ENCODE results near the gene TMEM95. TPM values are rescaled to one million over a fixed set of nuclear protein-coding genes. Genes with fewer than 3 reads are reported as not detected.

TMEM95 gene
- total RNA-seq, 2 donors from 2014 or later: not detected

DNA sequence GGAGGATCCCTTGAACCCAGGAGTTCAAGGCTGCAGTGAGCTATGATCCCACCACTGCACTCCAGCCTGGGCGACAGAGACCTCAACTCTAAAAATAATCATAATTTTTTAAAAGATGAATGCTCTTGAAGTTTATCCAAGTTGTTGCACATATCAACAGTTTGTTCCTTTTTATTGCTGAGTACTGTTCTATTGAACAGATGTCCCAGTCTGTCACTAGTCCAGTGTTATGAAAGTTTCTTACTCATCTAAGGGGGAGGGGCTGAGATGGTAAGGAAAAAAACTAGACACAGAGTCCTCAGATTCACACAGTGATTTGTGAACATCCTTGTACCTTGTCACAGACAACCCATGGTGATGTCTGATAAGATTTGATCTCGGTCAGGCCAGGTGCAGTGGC is 14.8 kb upstream of the TMEM95 start:
- Mint-ChIP-seq H3K36me3 (ENCODE audit: low read depth) (no peaks in the 10 kb centered on the region), H3K4me3 (no peak overlapping the region), H3K9me3 (no peaks in the 10 kb centered on the region), H3K27me3 (ENCODE audit: insufficient read depth) (no peaks in the 10 kb centered on the region), H3K27ac (no peak overlapping the region), H3K4me1 (peaks cover 10% of the 10 kb centered on the region)
- no peak for DNase-seq
- H3K9ac ChIP-seq (ENCODE audit: extremely low read depth, low read length, poor library complexity, severe bottlenecking): no peak overlapping the region
- H3K4me3 ChIP-seq (ENCODE audit: low read length): no peak overlapping the region
- TF ChIP-seq, protein P1, sequence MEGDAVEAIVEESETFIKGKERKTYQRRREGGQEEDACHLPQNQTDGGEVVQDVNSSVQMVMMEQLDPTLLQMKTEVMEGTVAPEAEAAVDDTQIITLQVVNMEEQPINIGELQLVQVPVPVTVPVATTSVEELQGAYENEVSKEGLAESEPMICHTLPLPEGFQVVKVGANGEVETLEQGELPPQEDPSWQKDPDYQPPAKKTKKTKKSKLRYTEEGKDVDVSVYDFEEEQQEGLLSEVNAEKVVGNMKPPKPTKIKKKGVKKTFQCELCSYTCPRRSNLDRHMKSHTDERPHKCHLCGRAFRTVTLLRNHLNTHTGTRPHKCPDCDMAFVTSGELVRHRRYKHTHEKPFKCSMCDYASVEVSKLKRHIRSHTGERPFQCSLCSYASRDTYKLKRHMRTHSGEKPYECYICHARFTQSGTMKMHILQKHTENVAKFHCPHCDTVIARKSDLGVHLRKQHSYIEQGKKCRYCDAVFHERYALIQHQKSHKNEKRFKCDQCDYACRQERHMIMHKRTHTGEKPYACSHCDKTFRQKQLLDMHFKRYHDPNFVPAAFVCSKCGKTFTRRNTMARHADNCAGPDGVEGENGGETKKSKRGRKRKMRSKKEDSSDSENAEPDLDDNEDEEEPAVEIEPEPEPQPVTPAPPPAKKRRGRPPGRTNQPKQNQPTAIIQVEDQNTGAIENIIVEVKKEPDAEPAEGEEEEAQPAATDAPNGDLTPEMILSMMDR (conservative IDR thresholded peaks at IDR 0.05): no peak
- H3K36me3 ChIP-seq (ENCODE audit: control insufficient read depth, insufficient read depth, low read length): no peaks in the 10 kb centered on the region
- no peaks in the 10 kb centered on the region for H3K9me3 ChIP-seq (ENCODE audit: control insufficient read depth, low read length)
- H3K4me1 ChIP-seq (ENCODE audit: control insufficient read depth, insufficient read depth, low read length): no peaks in the 10 kb centered on the region
- H3K27me3 ChIP-seq (ENCODE audit: control insufficient read depth, insufficient read depth, low read length, poor library complexity, severe bottlenecking): no peaks in the 10 kb centered on the region
- no peak overlapping the region for H3K27ac ChIP-seq (ENCODE audit: low read depth, low read length)
- 60 to 88% methylated on average over 1 of the region's 2 CpGs for WGBS, 2 experiments (ENCODE audit: insufficient coverage in 1 of 2, insufficient read length in 1 of 2)

DNA sequence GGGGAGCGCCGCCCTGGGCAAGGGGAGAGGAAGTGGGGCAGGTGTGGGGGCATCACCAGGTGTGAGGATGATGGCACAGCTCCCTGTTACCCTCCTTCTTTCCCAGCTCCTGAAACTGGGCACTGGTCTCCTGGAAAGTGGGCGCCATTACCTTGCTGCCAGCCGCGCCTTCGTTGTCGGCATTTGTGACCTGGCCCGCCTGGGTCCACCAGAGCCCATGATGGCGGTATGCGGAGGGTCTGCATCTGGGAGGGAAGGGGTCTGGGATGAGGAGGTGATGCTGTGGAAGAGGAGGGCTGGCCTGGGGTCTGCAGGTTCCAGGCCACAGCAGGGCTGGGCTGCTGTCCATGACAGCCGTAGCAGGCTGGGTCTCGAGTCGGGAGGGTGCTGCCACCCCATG is 13.1 kb upstream of the TMEM95 start:
- Mint-ChIP-seq H3K9me3 (no peaks in the 10 kb centered on the region), H3K27me3 (ENCODE audit: insufficient read depth) (no peaks in the 10 kb centered on the region), H3K4me3 (no peak overlapping the region), H3K27ac (no peak overlapping the region), H3K36me3 (ENCODE audit: low read depth) (no peaks in the 10 kb centered on the region), H3K4me1 (peaks cover 5% of the 10 kb centered on the region)
- TF ChIP-seq, protein P1 (conservative IDR thresholded peaks at IDR 0.05): no peak
- Histone ChIP-seq H3K4me1 (ENCODE audit: control insufficient read depth, insufficient read depth, low read length) (no peaks in the 10 kb centered on the region), H3K9ac (ENCODE audit: extremely low read depth, low read length, poor library complexity, severe bottlenecking) (no peak overlapping the region), H3K27ac (ENCODE audit: low read depth, low read length) (no peak overlapping the region), H3K9me3 (ENCODE audit: control insufficient read depth, low read length) (no peaks in the 10 kb centered on the region), H3K36me3 (ENCODE audit: control insufficient read depth, insufficient read depth, low read length) (no peaks in the 10 kb centered on the region), H3K27me3 (ENCODE audit: control insufficient read depth, insufficient read depth, low read length, poor library complexity, severe bottlenecking) (no peaks in the 10 kb centered on the region), H3K4me3 (ENCODE audit: low read length) (no peak overlapping the region)
- DNase-seq: no peak
- 94 to 96% methylated on average over 5 to 13 of the region's 13 CpGs for WGBS, 2 experiments (ENCODE audit: insufficient coverage in 1 of 2, insufficient read length in 1 of 2)

DNA sequence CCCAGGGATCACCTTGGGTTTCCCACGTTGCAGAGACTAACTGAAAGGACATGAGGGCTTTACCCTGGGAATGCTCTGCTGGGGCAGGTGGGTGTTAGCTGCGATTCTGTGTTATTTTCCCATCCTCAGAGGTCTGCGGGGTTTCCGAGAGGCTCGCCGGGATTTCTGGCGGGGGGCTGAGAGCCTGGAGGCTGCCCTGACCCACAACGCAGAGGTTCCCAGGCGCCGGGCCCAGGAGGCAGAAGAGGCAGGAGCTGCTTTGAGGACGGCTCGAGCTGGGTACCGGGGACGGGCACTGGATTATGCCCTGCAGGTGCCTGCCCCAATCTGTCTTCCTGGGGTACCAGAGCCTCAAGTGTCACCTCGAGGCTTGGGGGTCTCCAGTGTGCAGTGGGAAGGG is 11.7 kb upstream of the TMEM95 start:
- Histone ChIP-seq H3K9me3 (ENCODE audit: control insufficient read depth, low read length) (no peaks in the 10 kb centered on the region), H3K4me1 (ENCODE audit: control insufficient read depth, insufficient read depth, low read length) (no peaks in the 10 kb centered on the region), H3K9ac (ENCODE audit: extremely low read depth, low read length, poor library complexity, severe bottlenecking) (no peak overlapping the region), H3K36me3 (ENCODE audit: control insufficient read depth, insufficient read depth, low read length) (no peaks in the 10 kb centered on the region), H3K27me3 (ENCODE audit: control insufficient read depth, insufficient read depth, low read length, poor library complexity, severe bottlenecking) (no peaks in the 10 kb centered on the region), H3K27ac (ENCODE audit: low read depth, low read length) (no peak overlapping the region), H3K4me3 (ENCODE audit: low read length) (no peak overlapping the region)
- Mint-ChIP-seq H3K9me3 (no peaks in the 10 kb centered on the region), H3K4me3 (no peak overlapping the region), H3K4me1 (no peaks in the 10 kb centered on the region), H3K27me3 (ENCODE audit: insufficient read depth) (no peaks in the 10 kb centered on the region), H3K36me3 (ENCODE audit: low read depth) (no peaks in the 10 kb centered on the region), H3K27ac (no peak overlapping the region)
- no peak for DNase-seq
- TF ChIP-seq, protein P1 (conservative IDR thresholded peaks at IDR 0.05): no peak
- WGBS, 2 experiments (ENCODE audit: insufficient coverage in 1 of 2, insufficient read length in 1 of 2): 90 to 95% methylated on average over 9 to 15 of the region's 15 CpGs
